Femur (tissue), 1 donor: ENCODE data around the gene SATL1.
"Not testable (repeated sequence)": the region's sequence is repeated elsewhere in the genome, so short reads cannot be mapped to it uniquely, and the experiment has no call there.

ENCODE experiments used
- DNase-seq: peaks from one replicate; pipeline ENCODE4 v3.0.0-alpha.2; 2017

The SATL1 gene

GRCh38 chrX:85109235-85109634, 134.3 kb downstream of the SATL1 start:
- no peak for DNase-seq

GRCh38 chrX:85108165-85108564, 135.4 kb downstream of the SATL1 start:
- DNase-seq, result no peak

GRCh38 chrX:85107407-85107806, 136.2 kb downstream of the SATL1 start:
- DNase-seq, result no peak

DNA sequence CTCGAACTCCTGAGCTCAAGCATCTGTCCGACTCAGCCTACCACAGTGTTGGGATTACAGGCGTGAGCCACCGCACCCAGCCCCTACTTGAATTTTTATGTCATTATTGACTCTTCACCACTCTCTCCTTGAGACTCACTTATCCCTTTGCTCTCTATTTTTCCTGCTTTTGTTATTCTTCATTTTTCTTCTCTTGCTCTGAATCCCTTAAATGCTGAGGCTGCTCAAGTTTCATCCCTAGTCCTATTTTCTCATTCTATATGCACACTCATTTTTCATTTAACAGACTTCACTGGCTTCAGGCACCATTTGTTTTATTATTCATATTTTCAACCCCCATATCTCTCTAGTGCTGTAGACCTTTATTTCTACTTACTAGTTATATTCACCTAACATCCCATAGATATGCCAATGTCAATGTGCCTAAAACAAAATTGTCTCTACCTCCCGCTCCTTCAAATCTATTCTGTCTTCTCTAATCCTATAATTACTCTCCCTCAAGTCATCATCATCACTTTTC, 154.2 kb downstream of the SATL1 start:
- no peak for DNase-seq

DNA sequence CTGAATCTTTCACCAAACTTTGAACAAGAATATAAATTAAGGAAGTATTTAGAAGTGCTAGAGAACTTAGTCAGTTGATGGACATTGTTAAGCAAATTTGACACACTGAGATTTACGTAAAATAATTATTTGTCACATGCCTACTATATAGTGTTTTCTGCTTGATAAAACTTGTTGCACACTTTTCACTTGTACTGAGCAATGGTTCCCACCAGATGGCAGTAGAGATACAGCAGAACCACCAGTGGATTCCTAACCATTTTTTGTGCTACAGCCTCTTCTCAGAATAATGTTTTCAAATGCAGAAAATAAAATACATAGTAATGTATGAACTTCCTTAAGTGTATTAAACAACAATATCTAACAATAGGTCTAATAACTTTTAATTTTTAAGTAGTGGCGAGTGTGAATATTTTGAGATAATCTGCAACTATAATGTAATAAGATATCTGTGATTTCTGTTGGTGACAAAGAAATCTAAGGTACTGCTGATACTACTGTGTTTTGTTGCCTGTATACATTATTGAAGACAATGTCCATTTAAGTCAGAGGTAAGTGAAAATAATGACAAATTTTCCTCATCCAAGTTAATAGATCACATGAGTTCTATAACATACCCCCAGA, 158.7 kb downstream of the SATL1 start:
- DNase-seq, result no peak

DNA sequence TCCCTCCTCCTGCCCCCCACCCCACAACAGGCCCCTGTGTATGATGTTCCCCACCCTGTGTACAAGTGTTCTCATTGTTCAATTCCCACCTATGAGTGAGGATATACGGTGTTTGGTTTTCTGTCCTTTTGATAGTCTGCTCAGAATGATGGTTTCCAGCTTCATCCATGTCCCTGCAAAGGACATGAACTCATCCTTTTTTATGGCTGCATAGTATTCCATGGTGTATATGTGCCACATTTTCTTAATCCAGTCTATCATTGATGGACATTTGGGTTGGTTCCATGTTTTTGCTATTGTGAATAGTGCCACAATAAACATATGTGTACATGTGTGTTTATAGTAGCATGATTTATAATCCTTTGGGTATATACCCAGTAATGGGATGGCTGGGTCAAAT, 166.3 kb downstream of the SATL1 start:
- not testable (repeated sequence) for DNase-seq

GRCh38 chrX:85065512-85066198, 177.9 kb downstream of the SATL1 start:
- DNase-seq, result no peak

DNA sequence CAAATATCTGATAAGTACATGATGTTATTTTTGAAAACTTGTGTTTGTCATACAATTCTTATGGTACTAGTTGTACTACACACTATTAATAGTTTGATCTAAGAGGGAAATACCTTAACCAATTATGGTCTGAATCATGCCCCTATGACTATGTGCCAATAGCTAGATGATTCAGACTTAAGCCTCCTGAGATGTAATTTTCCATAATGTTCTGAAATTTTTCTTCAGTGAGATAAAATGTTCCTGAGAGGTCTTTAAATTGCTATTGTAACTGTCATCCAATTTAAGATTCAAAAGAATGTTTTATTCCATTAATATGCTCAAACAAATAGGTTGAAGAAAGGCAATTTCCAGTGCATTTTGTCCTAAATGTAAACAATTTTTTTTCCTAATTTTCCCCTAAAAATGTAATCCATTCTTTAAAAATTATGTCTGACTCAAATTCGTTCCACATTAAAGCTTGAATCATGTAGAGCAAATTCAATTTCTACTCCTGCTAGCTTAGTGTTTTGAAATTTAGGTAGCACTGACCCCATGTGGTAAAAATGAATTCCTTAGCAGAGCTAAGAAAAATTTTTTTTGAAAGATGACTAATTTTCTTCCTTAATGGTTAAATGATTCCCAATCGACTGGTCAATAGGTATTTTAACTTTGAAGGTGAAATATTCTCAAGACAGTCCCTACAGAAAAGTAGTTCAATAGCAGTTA, 190.8 kb downstream of the SATL1 start:
- no peak for DNase-seq

DNA sequence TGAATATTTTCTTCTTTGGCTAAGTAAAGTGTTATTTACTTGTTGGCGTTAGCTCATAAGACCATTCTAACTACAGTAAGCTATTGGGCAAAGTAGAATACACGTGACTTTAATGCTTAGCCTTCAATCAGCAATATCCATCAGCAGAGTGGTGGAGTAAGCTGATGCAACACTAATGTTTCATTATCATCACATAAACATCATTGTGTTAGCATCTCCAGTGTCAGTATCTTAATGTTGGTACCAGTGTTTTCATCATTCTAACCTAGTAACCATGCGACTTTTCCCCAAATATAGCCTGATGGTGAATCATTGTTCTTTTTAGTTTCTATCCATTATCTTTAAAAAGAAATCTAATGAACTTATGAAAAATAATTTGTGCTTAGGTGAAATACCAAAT, 191.4 kb downstream of the SATL1 start:
- no peak for DNase-seq

DNA sequence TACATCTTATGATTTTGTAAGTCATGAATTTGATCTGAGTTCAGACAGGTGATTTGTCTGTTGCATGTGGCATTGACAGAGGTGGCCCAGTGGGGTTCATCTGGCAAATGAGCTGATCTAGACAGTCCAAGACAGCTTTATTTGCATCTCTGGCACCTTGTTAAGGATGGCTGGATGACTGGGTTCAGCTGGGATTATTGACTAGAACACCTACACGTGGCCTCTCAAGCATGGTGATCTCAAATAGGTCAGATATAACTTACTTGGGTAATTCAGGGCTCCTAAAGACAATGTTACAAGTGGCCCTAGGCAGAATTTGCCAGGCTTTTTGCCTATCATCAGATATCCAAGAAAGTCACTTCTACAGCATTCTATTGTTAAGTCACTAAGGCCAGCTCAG, 192.0 kb downstream of the SATL1 start:
- no peak for DNase-seq
